ENCODE results near the gene SEMA6A.

Gene SEMA6A

GRCh38 chr5:116514421-116514970 is 60.1 kb downstream of the SEMA6A start:
- Histone ChIP-seq H3K4me1 (ENCODE audit: control insufficient read depth, insufficient read depth, low read length, poor library complexity, severe bottlenecking) (no peaks in the 10 kb centered on the region), H3K27ac (ENCODE audit: insufficient read depth, low read length, poor library complexity, severe bottlenecking) (no peak overlapping the region), H3K27me3 (replicated peaks; ENCODE audit: control insufficient read depth, insufficient read depth, low read length, poor library complexity, severe bottlenecking) (no peaks in the 10 kb centered on the region), H3K9me3 (ENCODE audit: control insufficient read depth, low read length) (no peaks in the 10 kb centered on the region), H3K36me3 (ENCODE audit: control insufficient read depth, insufficient read depth, low read length) (no peaks in the 10 kb centered on the region), H3K4me3 (ENCODE audit: insufficient read depth, low read depth, low read length, poor library complexity, severe bottlenecking) (no peak overlapping the region)
- DNase-seq = no peak

- Histone ChIP-seq H3K27me3 (replicated peaks; ENCODE audit: control insufficient read depth, insufficient read depth, low read length, poor library complexity, severe bottlenecking) (no peaks in the 10 kb centered on the region), H3K9me3 (ENCODE audit: control insufficient read depth, low read length) (no peaks in the 10 kb centered on the region), H3K36me3 (ENCODE audit: control insufficient read depth, insufficient read depth, low read length) (no peaks in the 10 kb centered on the region), H3K4me1 (ENCODE audit: control insufficient read depth, insufficient read depth, low read length, poor library complexity, severe bottlenecking) (no peaks in the 10 kb centered on the region), H3K4me3 (ENCODE audit: insufficient read depth, low read depth, low read length, poor library complexity, severe bottlenecking) (no peak overlapping the region), H3K27ac (ENCODE audit: insufficient read depth, low read length, poor library complexity, severe bottlenecking) (no peak overlapping the region)
- no peak for DNase-seq
Measured at GRCh38 chr5:116510517-116510916, 64.1 kb downstream of the SEMA6A start.

GRCh38 chr5:116509483-116510244 is 65.0 kb downstream of the SEMA6A start:
- no peaks in the 10 kb centered on the region for H3K36me3 ChIP-seq (ENCODE audit: control insufficient read depth, insufficient read depth, low read length)
- no peak overlapping the region for H3K4me3 ChIP-seq (ENCODE audit: insufficient read depth, low read depth, low read length, poor library complexity, severe bottlenecking)
- no peak for DNase-seq
- no peak overlapping the region for H3K27ac ChIP-seq (ENCODE audit: insufficient read depth, low read length, poor library complexity, severe bottlenecking)
- H3K4me1 ChIP-seq (ENCODE audit: control insufficient read depth, insufficient read depth, low read length, poor library complexity, severe bottlenecking) = no peaks in the 10 kb centered on the region
- H3K9me3 ChIP-seq (ENCODE audit: control insufficient read depth, low read length) = no peaks in the 10 kb centered on the region
- H3K27me3 ChIP-seq (replicated peaks; ENCODE audit: control insufficient read depth, insufficient read depth, low read length, poor library complexity, severe bottlenecking) = no peaks in the 10 kb centered on the region

- Histone ChIP-seq H3K27ac (ENCODE audit: insufficient read depth, low read length, poor library complexity, severe bottlenecking) (no peak overlapping the region), H3K4me1 (ENCODE audit: control insufficient read depth, insufficient read depth, low read length, poor library complexity, severe bottlenecking) (no peaks in the 10 kb centered on the region), H3K27me3 (replicated peaks; ENCODE audit: control insufficient read depth, insufficient read depth, low read length, poor library complexity, severe bottlenecking) (no peaks in the 10 kb centered on the region)
Measured at GRCh38 chr5:116508835-116509234, 65.8 kb downstream of the SEMA6A start.

GRCh38 chr5:116507941-116508655 is 66.5 kb downstream of the SEMA6A start:
- no peaks in the 10 kb centered on the region for H3K4me1 ChIP-seq (ENCODE audit: control insufficient read depth, insufficient read depth, low read length, poor library complexity, severe bottlenecking)
- no peak for DNase-seq
- no peaks in the 10 kb centered on the region for H3K36me3 ChIP-seq (ENCODE audit: control insufficient read depth, insufficient read depth, low read length)
- no peak overlapping the region for H3K27ac ChIP-seq (ENCODE audit: insufficient read depth, low read length, poor library complexity, severe bottlenecking)
- no peaks in the 10 kb centered on the region for H3K27me3 ChIP-seq (replicated peaks; ENCODE audit: control insufficient read depth, insufficient read depth, low read length, poor library complexity, severe bottlenecking)
- H3K9me3 ChIP-seq (ENCODE audit: control insufficient read depth, low read length) = no peaks in the 10 kb centered on the region
- H3K4me3 ChIP-seq (ENCODE audit: insufficient read depth, low read depth, low read length, poor library complexity, severe bottlenecking) = no peak overlapping the region

More at GRCh38 chr5:116508835-116509234, 65.8 kb downstream of the SEMA6A start:
- H3K9me3 ChIP-seq (ENCODE audit: control insufficient read depth, low read length) = no peaks in the 10 kb centered on the region
- no peak overlapping the region for H3K4me3 ChIP-seq (ENCODE audit: insufficient read depth, low read depth, low read length, poor library complexity, severe bottlenecking)
- H3K36me3 ChIP-seq (ENCODE audit: control insufficient read depth, insufficient read depth, low read length) = no peaks in the 10 kb centered on the region
- DNase-seq = no peak

- Histone ChIP-seq H3K4me1 (ENCODE audit: control insufficient read depth, insufficient read depth, low read length, poor library complexity, severe bottlenecking) (no peaks in the 10 kb centered on the region), H3K9me3 (ENCODE audit: control insufficient read depth, low read length) (no peaks in the 10 kb centered on the region)
- DNase-seq = no peak
Measured at GRCh38 chr5:116507051-116507537, 67.5 kb downstream of the SEMA6A start.

GRCh38 chr5:116506488-116506887 is 68.1 kb downstream of the SEMA6A start:
- H3K9me3 ChIP-seq (ENCODE audit: control insufficient read depth, low read length) = no peaks in the 10 kb centered on the region
- no peak overlapping the region for H3K27ac ChIP-seq (ENCODE audit: insufficient read depth, low read length, poor library complexity, severe bottlenecking)
- H3K36me3 ChIP-seq (ENCODE audit: control insufficient read depth, insufficient read depth, low read length) = no peaks in the 10 kb centered on the region
- no peak overlapping the region for H3K4me3 ChIP-seq (ENCODE audit: insufficient read depth, low read depth, low read length, poor library complexity, severe bottlenecking)
- no peaks in the 10 kb centered on the region for H3K27me3 ChIP-seq (replicated peaks; ENCODE audit: control insufficient read depth, insufficient read depth, low read length, poor library complexity, severe bottlenecking)
- no peaks in the 10 kb centered on the region for H3K4me1 ChIP-seq (ENCODE audit: control insufficient read depth, insufficient read depth, low read length, poor library complexity, severe bottlenecking)
- DNase-seq = no peak

More at GRCh38 chr5:116507051-116507537, 67.5 kb downstream of the SEMA6A start:
- no peak overlapping the region for H3K27ac ChIP-seq (ENCODE audit: insufficient read depth, low read length, poor library complexity, severe bottlenecking)
- H3K4me3 ChIP-seq (ENCODE audit: insufficient read depth, low read depth, low read length, poor library complexity, severe bottlenecking) = no peak overlapping the region
- no peaks in the 10 kb centered on the region for H3K27me3 ChIP-seq (replicated peaks; ENCODE audit: control insufficient read depth, insufficient read depth, low read length, poor library complexity, severe bottlenecking)
- H3K36me3 ChIP-seq (ENCODE audit: control insufficient read depth, insufficient read depth, low read length) = no peaks in the 10 kb centered on the region

- Histone ChIP-seq H3K36me3 (ENCODE audit: control insufficient read depth, insufficient read depth, low read length) (no peaks in the 10 kb centered on the region), H3K9me3 (ENCODE audit: control insufficient read depth, low read length) (no peaks in the 10 kb centered on the region), H3K4me3 (ENCODE audit: insufficient read depth, low read depth, low read length, poor library complexity, severe bottlenecking) (no peak overlapping the region), H3K27ac (ENCODE audit: insufficient read depth, low read length, poor library complexity, severe bottlenecking) (no peak overlapping the region), H3K4me1 (ENCODE audit: control insufficient read depth, insufficient read depth, low read length, poor library complexity, severe bottlenecking) (no peaks in the 10 kb centered on the region), H3K27me3 (replicated peaks; ENCODE audit: control insufficient read depth, insufficient read depth, low read length, poor library complexity, severe bottlenecking) (no peaks in the 10 kb centered on the region)
- DNase-seq = no peak
Measured at GRCh38 chr5:116504593-116505166, 69.9 kb downstream of the SEMA6A start.

GRCh38 chr5:116502616-116503015 is 72.0 kb downstream of the SEMA6A start:
- H3K4me3 ChIP-seq (ENCODE audit: insufficient read depth, low read depth, low read length, poor library complexity, severe bottlenecking) = no peak overlapping the region
- H3K9me3 ChIP-seq (ENCODE audit: control insufficient read depth, low read length) = no peaks in the 10 kb centered on the region
- no peaks in the 10 kb centered on the region for H3K4me1 ChIP-seq (ENCODE audit: control insufficient read depth, insufficient read depth, low read length, poor library complexity, severe bottlenecking)
- DNase-seq = no peak
- no peaks in the 10 kb centered on the region for H3K36me3 ChIP-seq (ENCODE audit: control insufficient read depth, insufficient read depth, low read length)
- H3K27me3 ChIP-seq (replicated peaks; ENCODE audit: control insufficient read depth, insufficient read depth, low read length, poor library complexity, severe bottlenecking) = no peaks in the 10 kb centered on the region
- no peak overlapping the region for H3K27ac ChIP-seq (ENCODE audit: insufficient read depth, low read length, poor library complexity, severe bottlenecking)

All from effector memory CD4-positive, alpha-beta T cell (primary cell).